Ecto neural progenitor cell (in vitro differentiated cells): Measurements from ENCODE around the gene MAP1LC3B.

Experiments used
- DNase-seq: peaks from one replicate; pipeline ENCODE4 v3.0.0-alpha.2; 2018; ENCODE audit warnings: low spot score

Gene MAP1LC3B

GRCh38 chr16:87391950-87392820, at the start of gene MAP1LC3B:
TSS of gene MAP1LC3B (plus strand) at chr16:87392336. CDS start at chr16:87392428, 92 bp downstream.
- DNase-seq = peak; percentile 98

GRCh38 chr16:87342504-87342903, 49.6 kb upstream of the MAP1LC3B start:
- no peak for DNase-seq

- no peak for DNase-seq
These were observed 49.0 kb upstream of the MAP1LC3B start for GRCh38 chr16:87342978-87343752.

GRCh38 chr16:87343753-87344050, 48.4 kb upstream of the MAP1LC3B start:
- DNase-seq = no peak

GRCh38 chr16:87344165-87344930, 47.8 kb upstream of the MAP1LC3B start:
- DNase-seq = no peak

GRCh38 chr16:87344931-87345631, 47.1 kb upstream of the MAP1LC3B start:
- no peak for DNase-seq

- DNase-seq = no peak
These were observed 46.3 kb upstream of the MAP1LC3B start for GRCh38 chr16:87345726-87346424.

- DNase-seq = no peak
These were observed 45.5 kb upstream of the MAP1LC3B start for GRCh38 chr16:87346517-87347060.

- no peak for DNase-seq
These were observed 44.1 kb upstream of the MAP1LC3B start for GRCh38 chr16:87347932-87348615.

GRCh38 chr16:87348616-87349157, 43.4 kb upstream of the MAP1LC3B start:
- no peak for DNase-seq

GRCh38 chr16:87350031-87350430, 42.1 kb upstream of the MAP1LC3B start:
- no peak for DNase-seq

- no peak for DNase-seq
These were observed 41.3 kb upstream of the MAP1LC3B start for GRCh38 chr16:87350681-87351319.

- DNase-seq = no peak
These were observed 40.8 kb upstream of the MAP1LC3B start for GRCh38 chr16:87351320-87351698.

GRCh38 chr16:87352818-87353217, 39.3 kb upstream of the MAP1LC3B start:
- no peak for DNase-seq

GRCh38 chr16:87353613-87354012, 38.5 kb upstream of the MAP1LC3B start:
- no peak for DNase-seq

- DNase-seq = no peak
These were observed 35.7 kb upstream of the MAP1LC3B start for GRCh38 chr16:87356491-87356853.

- no peak for DNase-seq
These were observed 33.9 kb upstream of the MAP1LC3B start for GRCh38 chr16:87358250-87358649.

- no peak for DNase-seq
These were observed 33.4 kb upstream of the MAP1LC3B start for GRCh38 chr16:87358696-87359095.

- DNase-seq = no peak
These were observed 33.0 kb upstream of the MAP1LC3B start for GRCh38 chr16:87359121-87359520.
